ENCODE data around the gene MRPL10.

Gene MRPL10

GRCh38 chr17:47844227-47844626 is 12.9 kb upstream of the MRPL10 start:
- peaks cover 47% of the 10 kb centered on the region for H3K27me3 ChIP-seq (ENCODE audit: control insufficient read depth, insufficient read depth, low read length)
- no peak overlapping the region for H3K4me3 ChIP-seq (ENCODE audit: low read length)
- no peaks in the 10 kb centered on the region for H3K9me3 ChIP-seq (ENCODE audit: control insufficient read depth, low read depth, low read length)
- H3K4me1 ChIP-seq (ENCODE audit: control insufficient read depth, low read depth, low read length), result peaks cover 11% of the 10 kb centered on the region
- no peaks in the 10 kb centered on the region for H3K36me3 ChIP-seq (ENCODE audit: control insufficient read depth, low read depth, low read length)
- no peak overlapping the region for H3K9ac ChIP-seq (ENCODE audit: low read length)
- no peak overlapping the region for H3K27ac ChIP-seq (ENCODE audit: low read length)

GRCh38 chr17:47843391-47843730 is 12.0 kb upstream of the MRPL10 start:
- Histone ChIP-seq H3K4me3 (ENCODE audit: low read length) (no peak overlapping the region), H3K4me1 (ENCODE audit: control insufficient read depth, low read depth, low read length) (peaks cover 11% of the 10 kb centered on the region), H3K9ac (ENCODE audit: low read length) (no peak overlapping the region), H3K27ac (ENCODE audit: low read length) (no peak overlapping the region), H3K9me3 (ENCODE audit: control insufficient read depth, low read depth, low read length) (no peaks in the 10 kb centered on the region), H3K36me3 (ENCODE audit: control insufficient read depth, low read depth, low read length) (no peaks in the 10 kb centered on the region), H3K27me3 (ENCODE audit: control insufficient read depth, insufficient read depth, low read length) (peaks cover 38% of the 10 kb centered on the region)

DNA sequence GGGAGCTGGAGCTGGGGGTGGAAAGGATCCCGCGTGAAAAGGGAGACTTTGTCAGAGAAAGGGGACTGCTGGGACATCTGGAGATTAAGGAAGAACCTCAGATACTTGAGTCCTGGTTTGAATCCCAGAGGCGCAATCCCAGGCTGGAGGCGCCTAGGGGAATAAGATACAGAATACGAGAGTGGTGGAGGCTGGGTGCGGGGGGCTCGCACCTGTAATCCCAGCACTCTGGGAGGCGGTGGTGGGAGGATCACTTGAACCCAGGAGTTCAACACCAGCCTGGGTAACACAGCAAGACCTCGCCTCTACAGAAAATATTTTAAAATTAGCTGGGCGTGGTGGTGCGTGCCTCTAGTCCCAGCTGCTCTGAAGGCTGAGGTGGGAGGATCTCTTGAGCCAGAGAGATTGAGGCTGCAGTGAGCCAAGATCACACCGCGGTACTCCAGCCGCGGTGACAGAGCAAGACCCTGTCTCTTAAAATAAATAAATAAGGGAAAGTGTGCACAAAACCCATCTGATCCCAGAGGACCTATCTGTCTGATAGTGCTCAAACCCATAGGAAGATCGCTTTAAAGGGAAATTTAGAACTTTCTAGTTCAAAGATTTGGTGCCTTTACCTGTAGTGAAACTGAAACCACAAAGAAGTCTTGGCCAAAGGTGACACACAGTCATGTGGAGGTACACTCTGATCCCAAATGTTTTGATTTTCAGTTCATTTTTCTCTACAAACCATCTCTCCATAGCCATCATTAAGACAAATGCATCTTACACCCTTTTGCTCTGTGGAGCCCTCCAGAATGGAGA is 10.3 kb upstream of the MRPL10 start:
- Histone ChIP-seq H3K27me3 (ENCODE audit: control insufficient read depth, insufficient read depth, low read length) (peaks cover 22% of the 10 kb centered on the region), H3K9me3 (ENCODE audit: control insufficient read depth, low read depth, low read length) (no peaks in the 10 kb centered on the region), H3K4me1 (ENCODE audit: control insufficient read depth, low read depth, low read length) (peaks cover 11% of the 10 kb centered on the region), H3K9ac (ENCODE audit: low read length) (no peak overlapping the region), H3K36me3 (ENCODE audit: control insufficient read depth, low read depth, low read length) (no peaks in the 10 kb centered on the region), H3K4me3 (ENCODE audit: low read length) (no peak overlapping the region), H3K27ac (ENCODE audit: low read length) (no peak overlapping the region)

GRCh38 chr17:47840742-47841487 is 9.6 kb upstream of the MRPL10 start, which contains the start of gene SCRN2:
SCRN2 (minus strand) TSS chr17:47841273; CDS start chr17:47840843, 430 bp downstream.
- Histone ChIP-seq H3K36me3 (ENCODE audit: control insufficient read depth, low read depth, low read length) (peaks cover 3% of the 10 kb centered on the region), H3K27ac (ENCODE audit: low read length) (no peak within 1 kb of the TSS), H3K9me3 (ENCODE audit: control insufficient read depth, low read depth, low read length) (no peaks in the 10 kb centered on the region), H3K9ac (ENCODE audit: low read length) (peak within 1 kb of the TSS; percentile 68), H3K4me3 (ENCODE audit: low read length) (peak within 1 kb of the TSS; percentile 88), H3K27me3 (ENCODE audit: control insufficient read depth, insufficient read depth, low read length) (peaks cover 14% of the 10 kb centered on the region), H3K4me1 (ENCODE audit: control insufficient read depth, low read depth, low read length) (peaks cover 11% of the 10 kb centered on the region)

- Histone ChIP-seq H3K4me1 (ENCODE audit: control insufficient read depth, low read depth, low read length) (peaks cover 11% of the 10 kb centered on the region), H3K27ac (ENCODE audit: low read length) (no peak overlapping the region), H3K36me3 (ENCODE audit: control insufficient read depth, low read depth, low read length) (peaks cover 5% of the 10 kb centered on the region), H3K27me3 (ENCODE audit: control insufficient read depth, insufficient read depth, low read length) (peaks cover 6% of the 10 kb centered on the region), H3K9me3 (ENCODE audit: control insufficient read depth, low read depth, low read length) (no peaks in the 10 kb centered on the region), H3K9ac (ENCODE audit: low read length) (peak overlapping the region; percentile 68), H3K4me3 (ENCODE audit: low read length) (peak overlapping the region; percentile 88)
Measured at GRCh38 chr17:47840001-47840741, 8.8 kb upstream of the MRPL10 start.

DNA sequence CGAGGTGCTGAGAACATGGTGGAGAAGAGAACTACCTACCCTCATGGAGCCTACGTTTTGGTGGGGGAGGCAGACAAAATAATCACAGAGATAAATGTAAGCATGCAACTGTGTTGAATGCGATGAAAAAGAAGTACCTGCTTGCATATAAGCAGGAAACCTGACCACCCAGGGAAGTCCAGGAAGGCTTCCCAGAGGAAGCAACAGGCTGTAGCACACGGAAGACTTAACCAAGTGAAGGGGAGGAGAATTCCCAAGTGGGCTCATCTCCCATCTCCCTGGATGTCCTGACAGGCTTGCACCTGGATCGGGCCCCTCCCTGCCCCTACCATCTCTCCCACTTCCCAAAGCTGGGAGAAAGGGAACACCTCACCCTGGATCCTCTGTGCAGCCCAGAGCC is 7.7 kb upstream of the MRPL10 start:
- no peak overlapping the region for H3K9ac ChIP-seq (ENCODE audit: low read length)
- H3K36me3 ChIP-seq (ENCODE audit: control insufficient read depth, low read depth, low read length), result peaks cover 5% of the 10 kb centered on the region
- peaks cover 11% of the 10 kb centered on the region for H3K4me1 ChIP-seq (ENCODE audit: control insufficient read depth, low read depth, low read length)
- H3K9me3 ChIP-seq (ENCODE audit: control insufficient read depth, low read depth, low read length), result no peaks in the 10 kb centered on the region
- no peak overlapping the region for H3K27ac ChIP-seq (ENCODE audit: low read length)
- no peak overlapping the region for H3K4me3 ChIP-seq (ENCODE audit: low read length)
- no peaks in the 10 kb centered on the region for H3K27me3 ChIP-seq (ENCODE audit: control insufficient read depth, insufficient read depth, low read length)

DNA sequence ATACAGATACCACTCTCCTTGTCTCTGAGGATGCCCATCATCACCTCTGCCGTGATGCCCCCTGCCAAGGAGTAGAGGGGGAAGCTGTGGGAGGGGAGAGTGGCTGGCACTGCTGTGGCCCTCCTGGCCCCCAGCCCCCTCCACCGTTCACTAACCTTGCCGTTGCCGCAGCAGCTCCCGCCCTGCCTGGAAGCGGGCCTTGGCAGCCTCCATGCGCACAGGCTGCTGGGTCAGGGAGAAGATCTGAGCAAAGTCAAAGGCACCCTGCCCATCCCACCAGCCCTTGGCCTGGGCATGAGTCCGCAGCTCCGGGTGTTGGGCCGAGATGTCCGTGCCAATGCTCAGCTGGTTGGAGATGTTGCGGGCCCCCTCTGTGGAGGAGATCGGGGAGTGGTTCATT is 7.3 kb upstream of the MRPL10 start:
- Histone ChIP-seq H3K4me3 (ENCODE audit: low read length) (no peak overlapping the region), H3K9me3 (ENCODE audit: control insufficient read depth, low read depth, low read length) (no peaks in the 10 kb centered on the region), H3K36me3 (ENCODE audit: control insufficient read depth, low read depth, low read length) (peaks cover 5% of the 10 kb centered on the region), H3K27ac (ENCODE audit: low read length) (no peak overlapping the region), H3K27me3 (ENCODE audit: control insufficient read depth, insufficient read depth, low read length) (no peaks in the 10 kb centered on the region), H3K4me1 (ENCODE audit: control insufficient read depth, low read depth, low read length) (peaks cover 8% of the 10 kb centered on the region), H3K9ac (ENCODE audit: low read length) (no peak overlapping the region)

DNA sequence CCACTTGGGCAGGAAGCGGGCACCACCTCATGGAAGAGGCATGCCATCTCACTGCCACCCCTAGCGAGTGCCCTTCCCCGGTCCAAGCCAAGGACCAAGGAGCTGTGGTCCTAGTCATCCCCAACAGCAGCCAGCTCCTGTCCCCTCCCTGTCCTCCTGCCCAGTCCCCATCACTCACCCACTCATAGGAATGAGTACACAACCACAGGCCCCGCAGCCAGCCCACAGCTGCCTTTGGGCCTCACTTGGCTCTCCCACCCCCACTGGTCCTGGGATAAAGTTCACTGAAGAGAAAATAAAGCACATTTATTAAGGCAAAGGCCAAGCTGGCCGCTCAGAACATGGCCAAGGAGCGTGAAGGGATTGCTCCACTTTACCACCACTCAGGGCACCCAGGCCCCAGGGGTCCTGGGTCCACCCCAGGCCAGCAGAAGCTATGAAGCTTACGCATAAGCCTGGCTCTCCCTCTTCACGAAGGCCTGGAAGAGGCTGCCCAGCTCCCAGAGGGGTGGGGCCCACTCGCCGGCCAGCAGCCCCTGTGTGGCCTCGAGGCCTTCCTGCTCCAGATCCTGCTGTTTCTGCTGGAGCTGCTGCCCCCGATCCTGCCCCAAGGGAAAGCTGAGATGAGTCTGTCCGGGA is 6.2 kb upstream of the MRPL10 start:
- H3K4me1 ChIP-seq (ENCODE audit: control insufficient read depth, low read depth, low read length), result no peaks in the 10 kb centered on the region
- H3K9ac ChIP-seq (ENCODE audit: low read length), result no peak overlapping the region
- H3K27ac ChIP-seq (ENCODE audit: low read length), result no peak overlapping the region
- H3K36me3 ChIP-seq (ENCODE audit: control insufficient read depth, low read depth, low read length), result peaks cover 5% of the 10 kb centered on the region
- H3K4me3 ChIP-seq (ENCODE audit: low read length), result no peak overlapping the region
- no peaks in the 10 kb centered on the region for H3K9me3 ChIP-seq (ENCODE audit: control insufficient read depth, low read depth, low read length)
- H3K27me3 ChIP-seq (ENCODE audit: control insufficient read depth, insufficient read depth, low read length), result no peaks in the 10 kb centered on the region

GRCh38 chr17:47836601-47837000 is 5.3 kb upstream of the MRPL10 start:
- H3K27ac ChIP-seq (ENCODE audit: low read length), result no peak overlapping the region
- H3K9me3 ChIP-seq (ENCODE audit: control insufficient read depth, low read depth, low read length), result no peaks in the 10 kb centered on the region
- peaks cover 5% of the 10 kb centered on the region for H3K36me3 ChIP-seq (ENCODE audit: control insufficient read depth, low read depth, low read length)
- H3K27me3 ChIP-seq (ENCODE audit: control insufficient read depth, insufficient read depth, low read length), result no peaks in the 10 kb centered on the region
- no peaks in the 10 kb centered on the region for H3K4me1 ChIP-seq (ENCODE audit: control insufficient read depth, low read depth, low read length)
- no peak overlapping the region for H3K9ac ChIP-seq (ENCODE audit: low read length)
- H3K4me3 ChIP-seq (ENCODE audit: low read length), result no peak overlapping the region

DNA sequence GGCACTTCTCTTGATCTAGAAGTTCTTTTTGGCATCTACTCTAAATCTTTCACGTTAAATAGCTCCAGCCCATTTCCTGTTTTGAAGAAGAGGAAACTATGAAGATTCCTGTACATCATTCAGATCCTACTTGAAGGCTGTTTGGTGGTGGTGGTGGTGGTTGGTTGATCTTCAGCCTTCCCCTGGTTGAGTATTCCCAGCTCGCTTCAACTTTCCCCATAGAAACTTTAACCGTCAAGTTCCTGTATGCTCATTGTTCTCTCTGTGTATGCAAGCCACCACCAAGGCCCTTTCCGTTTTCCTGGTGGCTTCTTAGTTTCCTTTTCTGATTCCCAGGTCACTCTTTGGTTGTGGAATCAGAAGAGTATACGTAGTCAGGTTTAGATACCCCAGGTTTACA is 3.4 kb upstream of the MRPL10 start:
- Histone ChIP-seq H3K4me1 (ENCODE audit: control insufficient read depth, low read depth, low read length) (no peaks in the 10 kb centered on the region), H3K9ac (ENCODE audit: low read length) (no peak overlapping the region), H3K27ac (ENCODE audit: low read length) (no peak overlapping the region), H3K9me3 (ENCODE audit: control insufficient read depth, low read depth, low read length) (no peaks in the 10 kb centered on the region), H3K36me3 (ENCODE audit: control insufficient read depth, low read depth, low read length) (peaks cover 5% of the 10 kb centered on the region), H3K4me3 (ENCODE audit: low read length) (no peak overlapping the region), H3K27me3 (ENCODE audit: control insufficient read depth, insufficient read depth, low read length) (no peaks in the 10 kb centered on the region)

DNA sequence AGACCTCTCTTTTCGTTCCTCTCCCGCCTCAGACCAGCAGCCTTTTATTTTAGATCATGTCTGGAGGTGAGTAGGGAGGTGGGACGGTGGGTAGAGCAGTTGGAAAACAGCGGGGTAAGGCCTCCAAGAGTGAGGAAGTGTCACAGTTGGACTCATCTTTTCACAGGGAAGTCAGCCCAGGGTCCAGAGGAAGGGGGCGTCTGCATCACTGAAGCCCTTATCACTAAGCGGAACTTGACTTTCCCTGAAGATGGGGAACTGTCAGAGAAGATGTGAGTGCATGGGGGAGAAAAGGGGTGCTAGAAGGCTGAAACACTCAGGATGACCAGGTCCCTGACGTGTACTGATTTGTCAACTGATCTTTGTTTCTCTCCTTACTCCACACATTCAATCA is 590 bp upstream of the MRPL10 start:
- H3K27me3 ChIP-seq (ENCODE audit: control insufficient read depth, insufficient read depth, low read length), result no peaks in the 10 kb centered on the region
- H3K9ac ChIP-seq (ENCODE audit: low read length), result no peak overlapping the region
- H3K27ac ChIP-seq (ENCODE audit: low read length), result no peak overlapping the region

More for the DNA sequence above, 590 bp upstream of the MRPL10 start:
- Histone ChIP-seq H3K36me3 (ENCODE audit: control insufficient read depth, low read depth, low read length) (peaks cover 16% of the 10 kb centered on the region), H3K4me1 (ENCODE audit: control insufficient read depth, low read depth, low read length) (no peaks in the 10 kb centered on the region), H3K9me3 (ENCODE audit: control insufficient read depth, low read depth, low read length) (no peaks in the 10 kb centered on the region), H3K4me3 (ENCODE audit: low read length) (peak overlapping the region; percentile 97)

Data from iPS-18a (cell line).